DMS153 (cell line): ENCODE data around the gene LCN2.
"Not testable (repeated sequence)": the region's sequence is repeated elsewhere in the genome, so short reads cannot be mapped to it uniquely, and the experiment has no call there.

ENCODE experiments used
- DNase-seq: peaks from one replicate; lab custom pipeline; 2025; lab: John Stamatoyannopoulos, UW

LCN2 gene

GRCh38 chr9:128168731-128169308 lies 19.6 kb downstream of the LCN2 start:
- DNase-seq, result no peak

DNA sequence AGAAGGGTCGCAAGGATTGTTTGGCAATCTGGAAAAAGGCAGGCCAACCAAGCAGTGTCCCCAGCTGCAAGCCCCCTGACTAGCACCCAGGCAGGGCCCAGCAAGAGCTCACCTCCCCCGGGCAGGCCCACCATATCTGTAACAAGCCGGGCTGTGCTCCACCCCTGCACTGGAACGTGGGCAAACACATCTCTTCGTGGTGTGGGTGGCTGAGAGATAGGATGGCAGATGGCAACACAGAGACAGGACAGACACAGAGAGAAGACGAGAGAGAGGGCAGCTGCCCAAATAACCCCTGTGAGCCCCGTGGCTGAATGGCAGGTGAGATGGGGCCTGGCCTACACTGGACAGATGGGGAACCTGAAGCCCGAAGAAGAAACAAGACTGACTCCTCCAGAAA lies 20.2 kb downstream of the LCN2 start:
- DNase-seq, result no peak

DNA sequence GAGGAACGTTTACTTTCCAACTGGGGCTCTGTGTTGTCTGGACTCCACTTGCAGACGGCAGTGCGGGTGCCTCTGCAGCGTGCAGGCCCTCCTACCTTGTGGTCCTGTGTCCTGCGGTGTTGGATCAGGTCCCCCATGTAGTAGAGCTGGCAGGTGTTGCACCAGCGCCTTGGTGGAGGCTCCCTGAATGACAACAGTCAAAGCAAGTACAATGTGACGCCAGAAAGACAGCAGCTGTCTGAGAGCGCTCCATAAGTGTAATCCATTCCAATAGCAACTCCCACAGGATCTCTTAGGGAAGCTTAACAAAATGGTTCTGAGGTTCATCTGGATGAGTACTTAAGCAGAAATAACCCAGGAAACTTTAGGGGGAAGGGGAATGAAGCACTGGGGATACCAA lies 20.7 kb downstream of the LCN2 start:
- no peak for DNase-seq

GRCh38 chr9:128174062-128174461 lies 24.8 kb downstream of the LCN2 start:
- DNase-seq, result no peak

- no peak for DNase-seq
These were observed 25.9 kb downstream of the LCN2 start for GRCh38 chr9:128175102-128175563.

DNA sequence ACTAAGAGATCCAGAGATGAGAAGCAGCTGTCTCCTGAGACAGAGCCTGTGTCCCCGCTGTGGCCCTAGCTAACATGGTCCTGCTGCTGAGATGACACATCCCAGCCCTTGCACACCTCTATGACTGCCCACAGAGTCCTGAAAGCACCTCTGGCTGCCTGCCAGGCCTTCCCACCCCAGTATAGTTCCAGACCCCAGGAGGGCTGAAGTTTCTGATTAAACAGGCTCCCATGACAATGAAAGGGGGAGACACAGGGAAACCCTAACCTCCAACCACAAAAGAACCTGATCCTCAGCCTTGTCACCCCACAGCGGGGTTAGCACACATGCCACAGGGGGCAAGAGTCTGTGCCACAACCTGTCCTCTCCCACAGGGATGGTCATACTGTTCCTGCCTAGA lies 26.5 kb downstream of the LCN2 start:
- DNase-seq, result no peak

DNA sequence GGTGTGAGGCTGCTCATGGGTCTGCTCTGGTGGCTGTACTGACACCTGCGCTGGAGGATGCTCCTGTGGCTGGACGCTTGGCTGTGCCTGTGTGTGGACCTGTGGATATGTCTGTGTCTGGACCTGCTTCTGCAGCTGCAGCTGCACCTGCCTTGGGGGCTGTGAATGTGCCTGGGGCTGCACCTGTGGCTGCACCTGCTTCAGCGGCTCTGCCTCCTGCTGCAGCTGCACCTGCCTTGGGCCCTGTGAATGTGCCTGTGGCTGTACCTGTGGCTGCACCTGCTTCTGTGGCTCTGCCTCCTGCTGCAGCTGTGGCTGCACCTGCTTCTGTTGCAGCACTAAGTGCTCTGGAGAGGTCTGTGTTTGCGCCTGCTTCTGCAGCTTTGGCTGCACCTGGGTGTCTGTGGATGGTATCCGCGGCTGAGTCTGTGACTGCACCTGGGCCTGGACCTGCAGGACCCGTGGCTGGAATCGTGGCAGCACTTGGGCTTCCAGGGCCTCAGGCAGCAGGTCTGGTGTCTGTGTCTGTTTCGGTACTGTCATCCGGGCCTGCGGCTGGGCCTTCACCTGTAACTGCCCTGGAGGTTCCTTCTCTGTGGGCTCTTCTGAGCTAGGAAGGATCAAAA lies 29.7 kb downstream of the LCN2 start:
- DNase-seq, result no peak

DNA sequence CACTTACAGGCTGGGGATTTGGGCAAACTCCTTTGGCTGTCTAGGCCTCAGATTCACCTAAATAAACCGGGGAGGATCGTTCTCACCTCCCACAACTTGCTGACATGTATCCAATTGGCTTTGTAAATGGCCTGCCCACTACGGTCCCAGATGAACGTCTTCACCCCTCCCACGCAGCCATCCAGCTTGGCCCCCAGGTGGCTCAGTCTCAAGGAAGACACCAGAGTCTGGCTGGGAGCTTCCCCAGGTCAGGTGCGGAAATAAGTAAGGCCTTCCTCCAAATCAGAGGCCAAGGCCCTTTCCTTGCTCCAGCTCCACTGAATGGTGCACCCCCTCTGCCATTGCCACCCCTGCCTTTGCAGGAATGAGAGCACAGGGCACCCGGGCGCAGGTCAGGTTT lies 30.7 kb downstream of the LCN2 start:
- DNase-seq, result no peak

DNA sequence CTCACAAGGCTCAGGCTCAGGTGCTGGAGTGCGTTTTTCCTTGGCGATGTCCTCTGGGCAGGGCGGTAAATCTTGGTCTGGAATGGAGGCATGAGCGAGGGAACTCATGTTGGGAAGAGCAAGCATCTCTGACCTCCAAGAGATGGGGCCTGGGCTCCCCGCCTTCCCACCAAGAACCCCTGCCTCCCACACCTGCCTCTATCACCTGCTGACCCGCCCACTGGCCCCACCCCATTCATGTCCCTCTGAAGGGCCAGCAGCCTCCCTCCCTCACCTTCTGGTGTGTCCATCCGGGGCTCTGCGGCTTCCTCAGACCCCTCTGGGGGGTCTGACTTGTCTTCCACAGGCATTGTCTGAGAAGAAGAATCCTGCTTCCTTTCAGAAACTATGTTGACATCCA lies 31.2 kb downstream of the LCN2 start:
- no peak for DNase-seq

DNA sequence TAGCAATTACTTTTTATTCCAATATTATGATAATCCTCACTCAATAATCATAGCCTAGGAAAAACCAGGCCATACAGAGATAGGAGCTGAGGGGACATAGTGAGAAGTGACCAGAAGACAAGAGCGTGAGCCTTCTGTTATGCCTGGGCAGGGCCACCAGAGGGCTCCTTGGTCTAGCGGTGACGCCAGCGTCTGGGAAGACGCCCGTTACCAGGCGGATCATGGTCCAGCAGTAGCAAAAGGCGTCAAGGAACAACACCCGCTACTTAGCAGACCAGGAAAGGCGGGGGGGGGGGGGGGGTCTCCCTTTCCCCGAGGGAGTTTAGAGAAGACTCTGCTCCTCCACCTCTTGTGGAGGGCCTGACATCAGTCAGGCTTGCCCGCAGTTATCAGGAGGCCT lies 32.2 kb downstream of the LCN2 start:
- DNase-seq, result not testable (repeated sequence)

- DNase-seq, result no peak
These were observed 33.8 kb downstream of the LCN2 start for GRCh38 chr9:128182893-128183588.

DNA sequence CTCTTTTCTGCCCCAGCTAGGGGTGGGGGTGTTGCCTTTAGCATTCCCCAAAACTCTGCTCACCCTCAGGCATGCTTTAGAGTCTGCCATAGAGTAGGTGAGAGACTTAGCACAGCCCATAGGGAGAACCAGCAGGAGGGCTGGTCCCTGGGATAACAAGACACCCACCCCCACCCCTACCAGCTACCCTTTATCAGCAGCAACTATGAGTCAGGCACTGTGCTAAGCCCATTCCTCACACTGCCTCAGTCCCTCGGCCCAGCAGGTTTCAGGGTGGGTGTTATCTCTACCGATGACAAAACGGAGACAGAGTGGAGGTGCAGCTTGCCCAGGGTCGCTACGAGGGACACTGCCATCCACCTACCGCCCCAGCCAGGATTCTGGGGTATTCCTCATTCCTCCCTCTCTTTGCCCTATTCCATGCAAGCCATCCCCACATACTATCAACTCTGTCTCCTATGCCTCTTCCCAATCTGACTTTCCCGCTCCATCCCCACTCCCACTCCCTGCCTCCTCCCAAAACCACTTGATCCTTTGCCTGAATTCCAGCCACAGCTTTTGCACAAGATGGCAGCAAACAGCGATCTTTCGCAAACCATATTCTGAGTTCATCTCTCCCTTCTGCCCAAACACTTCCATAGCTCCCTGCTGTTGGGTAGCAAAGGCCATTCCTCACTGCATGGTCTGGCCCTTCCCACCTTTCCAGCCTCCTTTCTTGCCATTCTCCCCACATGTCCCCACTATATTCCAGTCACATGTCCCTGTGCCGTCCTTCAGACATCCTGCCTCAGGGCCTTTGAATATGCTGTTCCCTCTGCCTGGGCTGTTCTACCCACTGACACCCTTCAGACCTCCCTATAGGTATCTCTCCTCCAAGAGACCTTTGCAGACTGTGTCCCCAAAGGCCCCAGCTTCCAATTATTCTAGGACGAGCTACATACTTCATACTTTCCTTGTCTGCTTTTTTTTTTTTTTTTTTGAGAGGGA lies 37.0 kb downstream of the LCN2 start:
- no peak for DNase-seq

GRCh38 chr9:128187361-128187760 lies 38.1 kb downstream of the LCN2 start:
- no peak for DNase-seq

- no peak for DNase-seq
These were observed 39.0 kb downstream of the LCN2 start for GRCh38 chr9:128188209-128188608.

DNA sequence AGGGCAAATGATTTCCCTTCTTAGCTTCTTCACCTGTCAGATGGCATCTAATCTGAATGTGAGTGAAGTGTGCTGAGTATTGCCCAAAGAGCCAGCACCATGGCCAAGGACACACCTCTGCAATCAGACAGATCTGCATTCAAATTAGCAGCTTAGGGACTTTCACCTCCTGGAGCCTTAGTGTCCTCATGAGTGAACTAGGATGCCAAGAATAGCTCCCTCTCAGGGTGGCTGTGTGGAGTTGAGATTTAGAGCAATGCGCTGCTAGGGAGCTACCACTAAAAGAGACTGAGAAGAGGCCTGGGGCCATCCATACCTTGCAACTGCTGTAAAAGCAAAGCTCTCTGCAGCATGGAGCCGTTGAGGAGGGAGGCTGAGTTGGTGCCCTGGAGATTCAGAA lies 40.8 kb downstream of the LCN2 start:
- DNase-seq, result no peak

DNA sequence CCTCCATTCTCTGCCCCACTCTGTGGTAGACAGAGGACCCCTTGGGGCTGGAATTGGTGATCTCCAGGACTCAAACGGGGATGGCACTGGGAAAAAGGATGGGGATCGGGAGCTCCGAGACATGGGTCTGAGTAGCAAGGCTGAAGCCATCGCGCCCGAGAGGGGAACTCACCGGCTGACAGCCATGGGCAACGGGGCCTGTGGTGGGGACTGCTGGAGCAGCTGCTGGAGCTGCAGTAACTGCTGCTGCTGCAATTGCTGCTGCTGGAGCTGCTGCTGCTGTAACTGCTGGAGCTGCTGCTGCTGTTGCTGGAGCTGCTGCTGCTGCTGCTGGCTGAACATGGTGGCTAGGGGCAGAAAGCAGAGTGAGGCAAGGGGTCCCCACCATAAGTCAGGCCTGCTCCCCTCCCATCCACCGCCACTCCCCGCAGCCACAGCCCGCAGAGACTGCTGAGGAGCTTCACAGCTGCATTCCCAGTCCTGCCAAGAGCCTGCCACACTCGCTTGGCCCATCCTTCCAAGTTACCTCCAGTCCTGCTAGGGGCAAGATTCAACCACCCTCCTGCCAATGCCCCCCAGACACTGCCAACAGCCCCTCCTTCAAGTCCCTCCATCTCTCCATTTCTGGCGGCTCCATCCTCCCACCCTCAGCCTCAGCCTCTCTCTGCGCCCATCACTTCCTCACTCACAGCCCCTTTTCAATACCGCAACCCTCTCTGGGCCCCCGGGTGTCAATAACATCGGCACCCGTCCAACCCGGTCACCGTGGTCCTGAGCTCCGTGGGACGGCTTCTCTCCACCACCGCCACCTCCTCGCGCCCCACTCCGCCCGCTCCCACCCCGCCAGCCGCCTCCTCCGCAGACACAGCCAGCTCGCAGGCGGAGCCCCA lies 41.5 kb downstream of the LCN2 start:
- no peak for DNase-seq

DNA sequence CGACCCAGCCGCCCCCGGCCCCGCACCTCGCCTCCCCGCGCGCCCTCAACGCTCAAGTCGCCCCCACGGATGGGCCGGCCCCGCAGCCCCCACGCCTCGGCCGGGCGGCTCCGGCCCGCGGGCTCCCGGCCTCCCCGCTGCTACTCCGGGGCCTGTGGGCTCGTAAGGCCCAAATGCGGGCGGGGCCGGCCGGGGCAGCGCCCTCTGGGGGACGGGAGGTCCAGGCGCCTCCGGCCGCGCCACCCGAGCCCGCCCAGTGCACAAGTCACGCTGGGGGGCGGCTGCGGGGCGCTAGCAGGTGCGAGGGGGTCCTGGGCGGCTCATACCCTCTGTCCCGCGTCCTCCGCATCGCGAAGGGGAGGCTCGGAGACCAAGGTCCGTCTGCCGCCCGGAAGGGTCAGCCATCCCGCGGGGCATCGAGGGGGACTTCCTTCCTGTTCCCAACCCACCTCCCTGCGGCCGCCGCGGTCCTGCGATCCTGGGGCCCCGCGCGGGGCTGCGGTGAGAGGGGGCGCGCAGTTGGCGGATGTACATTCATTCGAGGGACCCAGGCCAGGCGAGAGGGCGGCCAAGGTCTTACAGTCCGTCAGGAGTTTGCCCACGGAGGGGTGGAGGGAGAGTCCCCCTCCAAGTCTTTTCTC lies 42.3 kb downstream of the LCN2 start, which contains the start of gene CIZ1:
Gene CIZ1, minus strand, starts transcription at position 167 of the 641 bp plus-strand sequence. CDS start 715 bp downstream, outside the sequence.
- peak; percentile 28 for DNase-seq

DNA sequence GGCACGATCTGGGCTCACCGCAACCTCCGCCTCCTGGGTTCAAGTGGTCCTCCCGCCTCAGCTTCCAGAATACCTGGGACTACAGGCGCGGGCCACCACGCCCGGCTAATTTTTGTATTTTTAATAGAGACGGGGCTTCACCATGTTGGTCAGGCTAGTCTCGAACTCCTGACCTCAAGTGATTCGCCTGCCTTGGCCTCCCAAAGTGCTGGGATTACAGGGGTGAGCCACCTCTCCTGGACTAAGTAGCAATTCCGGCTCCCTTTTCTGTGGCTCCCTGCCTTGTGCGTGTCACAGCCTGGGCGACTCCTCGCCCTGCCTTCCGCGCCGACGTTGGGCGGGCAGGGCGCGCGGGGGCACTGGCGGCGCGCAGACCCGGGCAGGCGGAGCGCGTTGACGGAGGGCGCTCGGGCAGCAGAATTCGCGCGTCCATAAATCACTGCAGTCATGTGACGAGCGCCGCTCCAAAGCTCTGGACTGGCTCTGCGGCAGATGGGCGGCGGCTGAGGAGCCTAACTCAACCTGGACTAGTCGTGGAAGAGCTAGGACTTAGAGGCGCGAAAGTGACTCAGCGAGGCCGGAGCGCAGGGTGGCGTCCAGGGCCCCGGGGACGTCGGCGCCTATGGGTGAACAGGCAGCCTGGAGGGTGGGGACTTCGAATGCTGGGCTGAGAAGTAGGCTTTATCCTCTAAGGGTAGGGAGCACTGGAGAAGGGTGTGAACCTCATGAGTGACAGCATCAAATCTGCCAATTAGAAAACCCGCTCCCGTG lies 43.5 kb downstream of the LCN2 start:
- peak; percentile 90 for DNase-seq

GRCh38 chr9:128193469-128194096 lies 44.3 kb downstream of the LCN2 start:
- DNase-seq, result no peak
